Gastroesophageal sphincter (tissue), 3 donors: ENCODE measurements around the gene POLN.

Experiments
- EP300 ChIP-seq: sonication (generic); formaldehyde crosslinking; IDR thresholded peaks from one replicate; pipeline ENCODE4 v1.6.1; 2017; ENCODE audit warnings: antibody characterized with exemption, mild to moderate bottlenecking
- POLR2A ChIP-seq, 2 donors: fragments of 450-650 bp; IDR thresholded peaks; one replicate each; pipeline ENCODE4 v1.6.1; 2017; ENCODE audit warnings: antibody characterized with exemption in 2 of 2, mild to moderate bottlenecking in 2 of 2, moderate library complexity in 1 of 2
- POLR2AphosphoS5 ChIP-seq: sonication (generic); formaldehyde crosslinking; IDR thresholded peaks from one replicate; pipeline ENCODE4 v1.6.1; 2017; ENCODE audit warnings: antibody characterized with exemption
- TF ChIP-seq, protein P1 (sequence below), 4 experiments: fragments of 200-600 bp in 2 of 4; fragments of 450-650 bp in 2 of 4; sonication (generic) in 1 of 4; IDR thresholded peaks; one replicate each; pipeline ENCODE4 v1.5.1; 2017 to 2019; ENCODE audit warnings: antibody characterized with exemption in 4 of 4, mild to moderate bottlenecking in 2 of 4, moderate library complexity in 2 of 4

DNA sequence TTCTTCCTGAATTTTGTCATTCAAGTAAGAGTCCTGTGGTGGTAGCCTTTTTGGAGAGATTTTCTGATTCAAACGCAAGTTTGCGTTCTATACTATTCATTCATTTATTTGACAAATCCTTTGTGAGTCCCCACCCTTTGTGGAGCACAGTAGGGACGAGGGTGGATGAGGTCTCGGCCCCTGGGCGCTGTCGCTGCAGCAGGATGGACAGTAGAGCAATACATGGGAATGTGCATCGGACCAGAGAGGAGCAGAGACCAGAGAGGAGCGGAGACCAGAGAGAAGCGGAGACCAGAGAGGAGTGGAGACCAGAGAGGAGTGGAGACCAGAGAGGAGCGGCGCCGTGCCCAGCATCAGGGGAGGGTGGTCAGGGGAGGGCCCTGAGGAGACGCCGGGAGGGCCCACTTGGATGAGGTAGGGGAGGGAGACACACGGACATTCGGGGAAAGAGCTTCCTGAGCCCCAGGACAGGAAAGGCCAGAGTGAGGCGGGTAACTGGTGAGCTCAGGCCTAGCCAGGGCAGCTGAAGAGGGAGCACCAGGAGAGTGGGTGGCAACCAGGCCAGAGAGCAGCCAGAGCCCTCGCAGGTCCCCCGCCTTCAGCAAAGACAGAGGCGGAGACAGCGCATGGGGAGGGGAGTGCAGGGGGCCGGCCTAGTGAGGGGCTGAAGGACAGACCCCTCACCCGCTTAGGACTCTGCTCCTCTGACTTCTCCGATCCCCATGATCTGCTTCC lies 115.4 kb downstream of the POLN start:
- TF ChIP-seq, protein P1, sequence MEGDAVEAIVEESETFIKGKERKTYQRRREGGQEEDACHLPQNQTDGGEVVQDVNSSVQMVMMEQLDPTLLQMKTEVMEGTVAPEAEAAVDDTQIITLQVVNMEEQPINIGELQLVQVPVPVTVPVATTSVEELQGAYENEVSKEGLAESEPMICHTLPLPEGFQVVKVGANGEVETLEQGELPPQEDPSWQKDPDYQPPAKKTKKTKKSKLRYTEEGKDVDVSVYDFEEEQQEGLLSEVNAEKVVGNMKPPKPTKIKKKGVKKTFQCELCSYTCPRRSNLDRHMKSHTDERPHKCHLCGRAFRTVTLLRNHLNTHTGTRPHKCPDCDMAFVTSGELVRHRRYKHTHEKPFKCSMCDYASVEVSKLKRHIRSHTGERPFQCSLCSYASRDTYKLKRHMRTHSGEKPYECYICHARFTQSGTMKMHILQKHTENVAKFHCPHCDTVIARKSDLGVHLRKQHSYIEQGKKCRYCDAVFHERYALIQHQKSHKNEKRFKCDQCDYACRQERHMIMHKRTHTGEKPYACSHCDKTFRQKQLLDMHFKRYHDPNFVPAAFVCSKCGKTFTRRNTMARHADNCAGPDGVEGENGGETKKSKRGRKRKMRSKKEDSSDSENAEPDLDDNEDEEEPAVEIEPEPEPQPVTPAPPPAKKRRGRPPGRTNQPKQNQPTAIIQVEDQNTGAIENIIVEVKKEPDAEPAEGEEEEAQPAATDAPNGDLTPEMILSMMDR (IDR thresholded peaks at IDR 0.05): no peak
- TF ChIP-seq POLR2A (IDR thresholded peaks at IDR 0.05): no peak
- TF ChIP-seq POLR2AphosphoS5: no peak
- TF ChIP-seq EP300: no peak
